ENCODE measurements around the gene FBH1.

The FBH1 gene

GRCh38 chr10:5917305-5917704 lies 27.3 kb downstream of the FBH1 start:
- no peak for TF ChIP-seq CTCF (IDR thresholded peaks at IDR 0.05; ENCODE audit: low read depth, low read length, missing control alignments)
- H3K36me3 ChIP-seq (replicated peaks), result peaks cover 83% of the 10 kb centered on the region
- no peak overlapping the region for H3K4me3 ChIP-seq (ENCODE audit: low read depth, low read length)
- no peak overlapping the region for H3K27ac ChIP-seq
- no peaks in the 10 kb centered on the region for H3K27me3 ChIP-seq (replicated peaks)
- in situ Hi-C loops (cut with HindIII; ENCODE audit: low pct_ligation_motif_present, low sequenced_read_pairs), result no loop called here
- no peak for DNase-seq

- in situ Hi-C loops (cut with HindIII; ENCODE audit: low pct_ligation_motif_present, low sequenced_read_pairs), result no loop called here
- no peak for DNase-seq
- Histone ChIP-seq H3K36me3 (replicated peaks) (peaks cover 83% of the 10 kb centered on the region), H3K27me3 (replicated peaks) (no peaks in the 10 kb centered on the region), H3K27ac (no peak overlapping the region), H3K4me3 (ENCODE audit: low read depth, low read length) (no peak overlapping the region)
- TF ChIP-seq CTCF (IDR thresholded peaks at IDR 0.05; ENCODE audit: low read depth, low read length, missing control alignments), result no peak
These were observed 28.7 kb downstream of the FBH1 start for GRCh38 chr10:5918763-5919162.

GRCh38 chr10:5919568-5919967 lies 29.5 kb downstream of the FBH1 start:
- Histone ChIP-seq H3K4me3 (ENCODE audit: low read depth, low read length) (no peak overlapping the region), H3K27me3 (replicated peaks) (no peaks in the 10 kb centered on the region), H3K36me3 (replicated peaks) (peaks cover 83% of the 10 kb centered on the region), H3K27ac (no peak overlapping the region)
- in situ Hi-C loops (cut with HindIII; ENCODE audit: low pct_ligation_motif_present, low sequenced_read_pairs), result no loop called here
- no peak for DNase-seq
- TF ChIP-seq CTCF (IDR thresholded peaks at IDR 0.05; ENCODE audit: low read depth, low read length, missing control alignments), result no peak

- Histone ChIP-seq H3K27ac (no peak overlapping the region), H3K36me3 (replicated peaks) (peaks cover 74% of the 10 kb centered on the region), H3K27me3 (replicated peaks) (no peaks in the 10 kb centered on the region), H3K4me3 (ENCODE audit: low read depth, low read length) (no peak overlapping the region)
- in situ Hi-C loops (cut with HindIII; ENCODE audit: low pct_ligation_motif_present, low sequenced_read_pairs), result no loop called here
- TF ChIP-seq CTCF (IDR thresholded peaks at IDR 0.05; ENCODE audit: low read depth, low read length, missing control alignments), result no peak
- no peak for DNase-seq
These were observed 31.7 kb downstream of the FBH1 start for GRCh38 chr10:5921746-5922145.

GRCh38 chr10:5924889-5925288 lies 34.8 kb downstream of the FBH1 start:
- H3K36me3 ChIP-seq (replicated peaks), result peaks cover 74% of the 10 kb centered on the region
- no peak for TF ChIP-seq CTCF (IDR thresholded peaks at IDR 0.05; ENCODE audit: low read depth, low read length, missing control alignments)
- H3K27me3 ChIP-seq (replicated peaks), result no peaks in the 10 kb centered on the region
- H3K27ac ChIP-seq, result no peak overlapping the region
- no peak overlapping the region for H3K4me3 ChIP-seq (ENCODE audit: low read depth, low read length)
- no peak for DNase-seq
- in situ Hi-C loops (cut with HindIII; ENCODE audit: low pct_ligation_motif_present, low sequenced_read_pairs), result no loop called here

GRCh38 chr10:5927306-5927705 lies 37.3 kb downstream of the FBH1 start:
- TF ChIP-seq CTCF (IDR thresholded peaks at IDR 0.05; ENCODE audit: low read depth, low read length, missing control alignments), result no peak
- no peak for DNase-seq
- in situ Hi-C loops (cut with HindIII; ENCODE audit: low pct_ligation_motif_present, low sequenced_read_pairs), result no loop called here
- Histone ChIP-seq H3K4me3 (ENCODE audit: low read depth, low read length) (no peak overlapping the region), H3K36me3 (replicated peaks) (peaks cover 68% of the 10 kb centered on the region), H3K27me3 (replicated peaks) (no peaks in the 10 kb centered on the region), H3K27ac (no peak overlapping the region)

All from brain microvascular endothelial cell (primary cell).